ENCODE results near the gene DNAAF5.
"Not testable (repeated sequence)": the region's sequence is repeated elsewhere in the genome, so short reads cannot be mapped to it uniquely, and the experiment has no call there.

Gene DNAAF5

GRCh38 chr7:741850-742249 is 15.4 kb downstream of the DNAAF5 start:
- TF ChIP-seq CTCF (conservative IDR thresholded peaks at IDR 0.05; ENCODE audit: low read length) (no peak), EZH2phosphoT487 (IDR thresholded peaks at IDR 0.05; ENCODE audit: borderline replicate concordance) (no peak)
- Histone ChIP-seq H3K9me3 (ENCODE audit: insufficient read depth, low read depth, low read length) (no peaks in the 10 kb centered on the region), H3K79me2 (ENCODE audit: insufficient read depth, low read length) (peaks cover 13% of the 10 kb centered on the region; the same call in 1 of the 2 replicates), H3K27me3 (ENCODE audit: insufficient read depth, low read length, poor library complexity, severe bottlenecking) (no peaks in the 10 kb centered on the region), H3K9me2 (replicated peaks; ENCODE audit: low read depth, low read length) (no peaks in the 10 kb centered on the region), H3K9ac (ENCODE audit: low read depth, low read length, poor library complexity, severe bottlenecking) (no peak overlapping the region), H3K36me3 (ENCODE audit: insufficient read depth, low read length) (peaks cover 36% of the 10 kb centered on the region; the same call in 1 of the 2 replicates), H3F3A (ENCODE audit: low read depth) (no peaks in the 10 kb centered on the region), H3K4me2 (ENCODE audit: low read depth, low read length, poor library complexity, severe bottlenecking) (no peak overlapping the region), H3K4me3 (ENCODE audit: low read length, poor library complexity, severe bottlenecking) (no peak overlapping the region), H2AFZ (ENCODE audit: low read length) (no peak overlapping the region), H3K4me1 (ENCODE audit: insufficient read depth, low read length, poor library complexity, severe bottlenecking) (peaks cover 6% of the 10 kb centered on the region), H4K20me1 (ENCODE audit: insufficient read depth, low read length, poor library complexity, severe bottlenecking) (no peaks in the 10 kb centered on the region)

- no peak overlapping the region for H3K9ac ChIP-seq (ENCODE audit: low read depth, low read length, poor library complexity, severe bottlenecking)
- no peak overlapping the region for H2AFZ ChIP-seq (ENCODE audit: low read length)
- no peaks in the 10 kb centered on the region for H3K9me3 ChIP-seq (ENCODE audit: insufficient read depth, low read depth, low read length)
- no peaks in the 10 kb centered on the region for H3K27me3 ChIP-seq (ENCODE audit: insufficient read depth, low read length, poor library complexity, severe bottlenecking)
- H3K79me2 ChIP-seq (ENCODE audit: insufficient read depth, low read length), result peaks cover 7% of the 10 kb centered on the region; the same call in 1 of the 2 replicates
- no peaks in the 10 kb centered on the region for H3K9me2 ChIP-seq (replicated peaks; ENCODE audit: low read depth, low read length)
- peaks cover 36% of the 10 kb centered on the region; the same call in 1 of the 2 replicates for H3K36me3 ChIP-seq (ENCODE audit: insufficient read depth, low read length)
- no peak for TF ChIP-seq EZH2phosphoT487 (IDR thresholded peaks at IDR 0.05; ENCODE audit: borderline replicate concordance)
- TF ChIP-seq CTCF (conservative IDR thresholded peaks at IDR 0.05; ENCODE audit: low read length), result no peak
- no peak overlapping the region for H3K4me3 ChIP-seq (ENCODE audit: low read length, poor library complexity, severe bottlenecking)
- no peaks in the 10 kb centered on the region for H3F3A ChIP-seq (ENCODE audit: low read depth)
- H3K4me1 ChIP-seq (ENCODE audit: insufficient read depth, low read length, poor library complexity, severe bottlenecking), result peaks cover 3% of the 10 kb centered on the region
- H3K4me2 ChIP-seq (ENCODE audit: low read depth, low read length, poor library complexity, severe bottlenecking), result no peak overlapping the region
- H4K20me1 ChIP-seq (ENCODE audit: insufficient read depth, low read length, poor library complexity, severe bottlenecking), result no peaks in the 10 kb centered on the region
Observed at GRCh38 chr7:742791-743190, 16.3 kb downstream of the DNAAF5 start.

GRCh38 chr7:743341-744127 is 17.0 kb downstream of the DNAAF5 start:
- not testable (repeated sequence) for H3K79me2 ChIP-seq (ENCODE audit: insufficient read depth, low read length); H2AFZ ChIP-seq (ENCODE audit: low read length); H3K9me2 ChIP-seq (replicated peaks; ENCODE audit: low read depth, low read length); H3K4me3 ChIP-seq (ENCODE audit: low read length, poor library complexity, severe bottlenecking); H3K4me1 ChIP-seq (ENCODE audit: insufficient read depth, low read length, poor library complexity, severe bottlenecking); H3K9ac ChIP-seq (ENCODE audit: low read depth, low read length, poor library complexity, severe bottlenecking); H3K27me3 ChIP-seq (ENCODE audit: insufficient read depth, low read length, poor library complexity, severe bottlenecking); H3K4me2 ChIP-seq (ENCODE audit: low read depth, low read length, poor library complexity, severe bottlenecking); H3F3A ChIP-seq (ENCODE audit: low read depth); H3K9me3 ChIP-seq (ENCODE audit: insufficient read depth, low read depth, low read length); H4K20me1 ChIP-seq (ENCODE audit: insufficient read depth, low read length, poor library complexity, severe bottlenecking)
- H3K36me3 ChIP-seq (ENCODE audit: insufficient read depth, low read length), result peaks cover 36% of the 10 kb centered on the region; the same call in 1 of the 2 replicates

- not testable (repeated sequence) for H3K9me2 ChIP-seq (replicated peaks; ENCODE audit: low read depth, low read length); H3K27me3 ChIP-seq (ENCODE audit: insufficient read depth, low read length, poor library complexity, severe bottlenecking); H3K4me3 ChIP-seq (ENCODE audit: low read length, poor library complexity, severe bottlenecking); H3K9ac ChIP-seq (ENCODE audit: low read depth, low read length, poor library complexity, severe bottlenecking); H2AFZ ChIP-seq (ENCODE audit: low read length); H3K4me2 ChIP-seq (ENCODE audit: low read depth, low read length, poor library complexity, severe bottlenecking); H3F3A ChIP-seq (ENCODE audit: low read depth); H3K9me3 ChIP-seq (ENCODE audit: insufficient read depth, low read depth, low read length); H3K4me1 ChIP-seq (ENCODE audit: insufficient read depth, low read length, poor library complexity, severe bottlenecking); H4K20me1 ChIP-seq (ENCODE audit: insufficient read depth, low read length, poor library complexity, severe bottlenecking); H3K79me2 ChIP-seq (ENCODE audit: insufficient read depth, low read length)
- peaks cover 36% of the 10 kb centered on the region; the same call in 1 of the 2 replicates for H3K36me3 ChIP-seq (ENCODE audit: insufficient read depth, low read length)
Observed at GRCh38 chr7:744128-744520, 17.6 kb downstream of the DNAAF5 start.
